Fibroblast of mammary gland (primary cell): ENCODE data around the gene PHF2.

Experiments
- DNase-seq: peaks from one replicate; pipeline ENCODE4 v3.0.0-alpha.2; 2010; ENCODE audit warnings: low read depth
- H3K4me3 ChIP-seq: 2 replicates; pipeline ENCODE4 v1.5.1; 2011; ENCODE audit warnings: low read depth, mild to moderate bottlenecking, low read length, moderate library complexity; ENCODE audit not compliant: control insufficient read depth
- TF ChIP-seq, protein P1 (sequence below): conservative IDR thresholded peaks from 2 replicates; pipeline ENCODE4 v1.5.1; 2011; ENCODE audit warnings: low read depth, low read length, inconsistent platforms; ENCODE audit not compliant: control insufficient read depth, insufficient read depth

Gene PHF2

DNA sequence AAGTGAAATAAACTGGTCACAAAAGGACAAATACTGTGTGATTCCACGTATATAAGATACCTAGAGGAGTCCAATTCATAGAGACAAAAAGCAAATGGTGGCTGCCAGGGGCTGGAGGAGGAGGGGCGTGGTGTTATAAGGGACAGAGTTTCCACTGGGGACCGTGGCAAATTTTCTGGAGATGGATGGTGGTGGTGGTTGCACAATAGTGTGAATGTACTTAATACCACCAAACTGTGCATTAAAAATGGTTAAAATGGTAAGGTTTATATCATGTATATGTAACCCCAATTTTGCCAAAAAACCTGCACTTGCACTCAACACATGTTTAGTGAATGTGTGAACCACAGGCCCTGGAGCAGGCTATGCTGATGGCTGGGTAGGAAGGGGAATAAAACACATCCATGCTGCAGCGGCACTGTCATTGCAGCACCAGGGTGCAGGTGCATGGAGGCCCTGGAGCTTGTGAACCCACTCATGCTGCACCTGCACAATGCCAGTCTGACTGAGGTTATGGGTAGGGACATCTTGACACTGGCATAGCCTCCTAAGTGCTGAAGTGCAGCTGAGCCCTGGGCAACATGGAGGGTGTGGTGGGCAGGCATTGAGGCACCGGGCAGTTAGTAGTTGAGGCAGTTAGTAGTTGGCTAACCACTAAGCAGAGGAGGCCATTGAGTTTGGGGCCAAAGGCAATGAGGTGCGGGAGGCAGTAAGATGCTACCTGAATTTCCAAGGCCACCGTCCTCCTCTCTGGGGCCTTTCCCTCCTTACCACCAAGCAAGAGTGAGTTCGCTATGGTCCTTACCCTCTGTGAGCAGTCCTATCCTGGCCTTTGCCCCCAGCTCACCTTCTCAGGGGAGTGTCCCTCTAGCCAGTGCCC, 3.5 kb upstream of the PHF2 start:
- no peak for DNase-seq
- no peak overlapping the region for H3K4me3 ChIP-seq
- TF ChIP-seq, protein P1, sequence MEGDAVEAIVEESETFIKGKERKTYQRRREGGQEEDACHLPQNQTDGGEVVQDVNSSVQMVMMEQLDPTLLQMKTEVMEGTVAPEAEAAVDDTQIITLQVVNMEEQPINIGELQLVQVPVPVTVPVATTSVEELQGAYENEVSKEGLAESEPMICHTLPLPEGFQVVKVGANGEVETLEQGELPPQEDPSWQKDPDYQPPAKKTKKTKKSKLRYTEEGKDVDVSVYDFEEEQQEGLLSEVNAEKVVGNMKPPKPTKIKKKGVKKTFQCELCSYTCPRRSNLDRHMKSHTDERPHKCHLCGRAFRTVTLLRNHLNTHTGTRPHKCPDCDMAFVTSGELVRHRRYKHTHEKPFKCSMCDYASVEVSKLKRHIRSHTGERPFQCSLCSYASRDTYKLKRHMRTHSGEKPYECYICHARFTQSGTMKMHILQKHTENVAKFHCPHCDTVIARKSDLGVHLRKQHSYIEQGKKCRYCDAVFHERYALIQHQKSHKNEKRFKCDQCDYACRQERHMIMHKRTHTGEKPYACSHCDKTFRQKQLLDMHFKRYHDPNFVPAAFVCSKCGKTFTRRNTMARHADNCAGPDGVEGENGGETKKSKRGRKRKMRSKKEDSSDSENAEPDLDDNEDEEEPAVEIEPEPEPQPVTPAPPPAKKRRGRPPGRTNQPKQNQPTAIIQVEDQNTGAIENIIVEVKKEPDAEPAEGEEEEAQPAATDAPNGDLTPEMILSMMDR: no peak

DNA sequence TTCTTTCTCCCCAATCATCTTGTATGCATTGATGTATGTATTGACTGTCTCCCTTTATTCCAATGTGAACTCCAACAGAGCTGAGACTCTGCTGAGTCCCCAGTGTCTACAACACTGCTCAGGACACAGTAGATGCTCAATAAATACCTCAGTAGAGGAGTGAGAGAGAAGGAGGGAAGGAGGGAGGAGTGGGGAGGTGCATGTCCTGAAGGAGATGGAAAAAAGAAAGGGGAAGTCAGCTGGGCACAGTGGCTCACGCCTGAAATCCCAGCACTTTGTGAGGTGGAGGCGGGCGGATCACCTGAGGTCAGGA, 2.9 kb upstream of the PHF2 start:
- no peak for DNase-seq
- TF ChIP-seq, protein P1: no peak

DNA sequence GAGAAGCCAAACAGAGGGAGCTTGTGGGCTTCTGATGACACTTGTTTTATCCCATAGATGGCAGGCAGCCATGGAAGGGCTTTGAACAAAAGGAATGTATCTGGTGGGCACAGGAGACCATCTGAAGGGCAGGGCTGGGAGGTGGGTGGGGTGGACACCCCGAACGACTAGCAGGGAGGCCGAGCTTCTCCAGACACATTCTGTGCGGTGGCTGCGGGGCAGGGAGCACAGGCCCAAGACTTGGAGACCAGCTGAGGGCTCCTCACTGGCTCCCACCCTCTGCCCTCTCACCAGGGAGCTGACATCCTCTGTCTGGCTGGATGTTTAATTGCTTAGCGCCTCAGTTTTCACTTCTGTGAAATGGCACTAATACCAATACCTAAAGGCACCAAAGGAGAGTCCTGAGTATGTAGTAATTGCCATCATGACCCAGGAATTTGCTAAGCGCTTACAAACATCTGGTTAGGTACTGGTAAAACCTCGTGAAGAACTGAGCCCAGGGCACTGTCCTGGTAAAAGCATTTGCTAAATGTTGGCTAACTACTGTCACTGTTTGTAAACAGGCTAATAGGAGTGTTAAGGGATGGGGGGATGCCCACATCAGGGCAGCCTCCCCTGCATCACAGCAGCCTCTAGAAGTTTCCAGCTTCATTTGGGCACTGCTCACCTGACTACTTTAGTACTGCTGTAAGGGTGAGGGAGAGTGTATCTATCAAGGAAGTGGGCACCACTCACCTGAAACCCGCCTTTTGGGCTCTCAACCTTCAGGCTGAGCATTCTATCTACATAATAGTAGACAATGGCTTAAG, 2.1 kb upstream of the PHF2 start:
- H3K4me3 ChIP-seq: no peak overlapping the region
- no peak for DNase-seq
- TF ChIP-seq, protein P1: no peak

More for the DNA sequence above, 2.9 kb upstream of the PHF2 start:
- H3K4me3 ChIP-seq: no peak overlapping the region

DNA sequence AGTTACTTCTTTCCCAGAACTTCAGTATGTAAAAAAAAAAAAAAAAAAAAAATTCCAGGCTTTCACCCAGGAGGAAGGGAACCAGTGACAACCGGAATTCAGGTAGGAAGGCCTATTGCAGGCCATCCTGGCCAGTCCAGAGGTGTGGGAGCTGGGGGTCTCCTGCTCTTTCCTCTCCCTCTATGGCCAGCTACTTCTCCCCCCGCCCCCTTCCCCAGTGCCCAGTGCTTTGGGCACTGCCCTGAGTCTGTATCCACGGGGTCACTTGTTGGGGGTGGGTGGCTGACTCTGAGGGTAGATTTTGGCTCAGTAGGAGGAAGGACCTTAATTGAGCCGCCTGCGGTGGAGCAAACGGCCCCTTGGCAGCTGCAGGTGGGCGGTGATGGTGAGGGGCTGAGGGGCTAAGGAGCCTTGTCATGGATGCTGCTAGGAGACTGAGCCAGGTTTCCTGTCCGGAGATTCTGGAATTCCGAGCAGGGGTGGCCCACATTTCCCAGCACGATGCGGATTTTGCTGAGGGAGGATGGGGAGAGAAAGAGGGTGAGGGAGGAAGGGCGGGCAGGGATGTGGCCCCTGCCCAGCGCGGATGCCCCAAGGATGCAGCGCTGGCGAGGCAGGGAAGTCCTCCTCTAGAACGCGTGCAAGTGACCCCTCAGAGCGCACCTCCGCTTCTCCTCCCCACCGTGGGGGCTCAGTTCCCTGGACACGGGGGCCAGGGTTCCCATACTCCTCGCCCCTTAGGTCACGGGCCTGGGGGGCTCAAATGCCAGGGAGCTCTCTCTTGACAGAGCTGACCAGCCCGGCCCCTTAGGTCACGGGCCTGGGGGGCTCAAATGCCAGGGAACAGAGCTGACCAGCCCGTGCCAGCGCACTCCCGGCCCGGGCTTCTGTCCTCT, 1.2 kb upstream of the PHF2 start:
- TF ChIP-seq, protein P1: no peak
- DNase-seq: no peak
- H3K4me3 ChIP-seq: peak overlapping the region; percentile 67

DNA sequence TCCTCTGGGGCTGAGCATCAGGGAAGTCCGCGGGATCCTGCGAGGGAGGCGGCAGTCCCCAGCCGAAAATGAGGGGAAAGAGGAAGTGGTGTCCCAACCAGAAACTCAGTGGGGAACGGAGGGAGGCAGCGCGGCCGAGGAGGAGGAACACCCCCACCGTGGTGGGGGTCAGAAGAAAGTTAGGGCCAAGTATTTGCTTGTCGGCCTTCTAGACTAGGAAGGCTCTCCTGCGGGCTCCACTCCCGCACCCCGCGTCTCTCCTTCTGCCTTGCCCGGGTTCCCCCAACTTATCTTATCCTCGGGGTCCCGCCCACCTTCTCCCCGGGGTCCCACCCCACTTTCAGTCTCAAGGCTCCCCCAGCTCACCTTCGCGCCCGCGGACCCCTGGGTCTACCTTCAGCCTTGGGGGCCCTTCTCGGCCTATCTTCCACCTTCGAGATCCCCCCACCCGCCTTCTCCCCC, 557 bp upstream of the PHF2 start:
- TF ChIP-seq, protein P1: no peak
- DNase-seq: no peak
- H3K4me3 ChIP-seq: peak overlapping the region; percentile 67
